ENCODE results near the gene POLR2L. TPM values are rescaled to one million over a fixed set of nuclear protein-coding genes. Genes with fewer than 3 reads are reported as not detected.
A peak's percentile ranks its signal among the peaks of the same experiment; 100 is the strongest.

Gene POLR2L
- total and polyA plus RNA-seq, 2 of the 13 experiments (the other 11 are each of a cell fraction or from before 2014, with no cell fraction given), result 104 to 114 TPM

- TF ChIP-seq U2AF1 (optimal IDR thresholded peaks at IDR 0.05; ENCODE audit: low read depth, low read length) (no peak), ZFY (CRISPR knock-in tag; IDR thresholded peaks at IDR 0.05) (no peak), RFXAP (CRISPR knock-in tag; IDR thresholded peaks at IDR 0.05; ENCODE audit: borderline replicate concordance) (no peak; the same call in 1 of the 2 replicates), ESRRA (CRISPR knock-in tag; IDR thresholded peaks at IDR 0.05; ENCODE audit: low read depth) (peak; percentile 33; the same call in 1 of the 2 replicates), ADNP (CRISPR knock-in tag; IDR thresholded peaks at IDR 0.05) (no peak), ZSCAN22 (CRISPR knock-in tag; IDR thresholded peaks at IDR 0.05) (no peak), ZNF644 (CRISPR knock-in tag; IDR thresholded peaks at IDR 0.05; ENCODE audit: low read depth) (no peak), ZBTB8A (CRISPR knock-in tag; IDR thresholded peaks at IDR 0.05; ENCODE audit: borderline replicate concordance, low read depth) (no peak), MTF2 (CRISPR knock-in tag; IDR thresholded peaks at IDR 0.05; ENCODE audit: borderline replicate concordance) (no peak), ZNF550 (CRISPR knock-in tag; IDR thresholded peaks at IDR 0.05; ENCODE audit: borderline replicate concordance) (no peak; the same call in 1 of the 2 replicates), ZNF253 (CRISPR knock-in tag; IDR thresholded peaks at IDR 0.05; ENCODE audit: borderline replicate concordance) (no peak), REPIN1 (CRISPR knock-in tag; IDR thresholded peaks at IDR 0.05; ENCODE audit: borderline replicate concordance, low read depth) (no peak), KMT2A (CRISPR knock-in tag; IDR thresholded peaks at IDR 0.05) (no peak), PCBP1 (IDR thresholded peaks at IDR 0.05; ENCODE audit: borderline replicate concordance, low read depth, low read length) (no peak), NR2F2 (IDR thresholded peaks at IDR 0.05; ENCODE audit: borderline replicate concordance, low read depth) (peak; percentile 19; the same call in 1 of the 2 replicates), ZBTB42 (CRISPR knock-in tag; IDR thresholded peaks at IDR 0.05) (no peak), ZNF546 (CRISPR knock-in tag; conservative IDR thresholded peaks at IDR 0.05) (0 out of 2 replicates have a peak, but pooled peaks have one; percentile 15), ZNF34 (CRISPR knock-in tag; IDR thresholded peaks at IDR 0.05; ENCODE audit: borderline replicate concordance) (no peak), ZNF772 (CRISPR knock-in tag; IDR thresholded peaks at IDR 0.05) (no peak; the same call in 1 of the 2 replicates), IRF9 (CRISPR knock-in tag; IDR thresholded peaks at IDR 0.05; ENCODE audit: borderline replicate concordance) (no peak), SAP130 (CRISPR knock-in tag; IDR thresholded peaks at IDR 0.05; ENCODE audit: low read depth) (no peak), ZNF609 (CRISPR knock-in tag; IDR thresholded peaks at IDR 0.05; ENCODE audit: borderline replicate concordance) (no peak), ZNF576 (CRISPR knock-in tag; IDR thresholded peaks at IDR 0.05) (no peak), ZKSCAN5 (CRISPR knock-in tag; IDR thresholded peaks at IDR 0.05) (no peak), YEATS4 (CRISPR knock-in tag; IDR thresholded peaks at IDR 0.05; ENCODE audit: borderline replicate concordance) (no peak), ZNF101 (CRISPR knock-in tag; IDR thresholded peaks at IDR 0.05; ENCODE audit: borderline replicate concordance, low read depth) (no peak)
These were observed 45.6 kb downstream of the POLR2L start (continued) for GRCh38 chr11:796565-797295.
